Measurements from ENCODE around the gene TECTA. TPM values are rescaled to one million over a fixed set of nuclear protein-coding genes. Genes with fewer than 3 reads are reported as not detected.

The TECTA gene
- under 0.01 and 0.18 TPM in 2 replicates for total RNA-seq

DNA sequence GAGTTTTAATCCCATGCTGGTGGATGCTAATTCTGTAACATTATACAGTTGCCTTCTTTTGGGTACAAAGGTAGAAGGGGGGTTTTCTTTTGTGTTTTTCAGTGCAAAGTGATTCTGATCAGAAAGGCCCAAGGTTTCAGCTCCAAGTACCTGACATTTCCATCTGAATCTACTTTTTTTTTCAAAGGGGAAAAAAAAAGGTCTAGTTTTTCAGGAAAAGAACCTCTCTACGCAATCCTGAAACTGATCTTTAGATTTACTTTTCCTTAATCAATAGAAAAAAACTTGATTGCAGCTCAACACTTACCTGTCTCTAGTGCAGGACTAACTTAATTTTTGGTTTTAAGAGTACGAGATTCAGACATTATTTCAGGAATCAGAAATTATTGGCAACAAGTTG is at the start of gene TECTA:
Gene TECTA, plus strand, starts transcription at position 301 of the 400 bp plus-strand sequence. CDS start 1,423 bp downstream, outside the sequence.

Other genes starting within 250 kb of the TECTA start
- gene TBCEL, start 77.1 kb upstream of the TECTA start, total RNA-seq: 23.0 and 31.8 TPM in 2 replicates
- gene SC5D, start 191.5 kb downstream of the TECTA start, total RNA-seq: 65.4 and 101 TPM in 2 replicates